ENCODE data around the gene CIRBP.

- TF ChIP-seq CTCF (conservative IDR thresholded peaks at IDR 0.05 in 1 of 2, IDR thresholded peaks at IDR 0.05 in 1 of 2; ENCODE audit: low read depth in 1 of 2, low read length in 2 of 2) = no peak
- no peak for TF ChIP-seq EZH2 (IDR thresholded peaks at IDR 0.05; ENCODE audit: low read length, missing control alignments)
Observed at GRCh38 chr19:1239420-1239795, 29.7 kb upstream of the CIRBP start.
